Activated T-helper 2 cell treated with anti-CD3 and anti-CD28 coated beads, Interferon-gamma antibody, Interleukin-2, Interleukin-4, amounts not matched to agents 10 μg/mL and 5 μg/mL and 100 μg/mL, durations not matched to agents 14 hours and 24 hours and 36 hours (primary cell): ENCODE measurements around the gene GPC5. TPM values are rescaled to one million over a fixed set of nuclear protein-coding genes. Genes with fewer than 3 reads are reported as not detected.

Source experiments
- DNase-seq: peaks from one replicate; pipeline ENCODE4 v3.0.0; 2021; ENCODE audit warnings: low spot score
- H3K27ac Mint-ChIP-seq: one replicate; pipeline ENCODE4 v1.8.0; 2021; ENCODE audit warnings: mixed read lengths
- H3K27me3 Mint-ChIP-seq: one replicate; pipeline ENCODE4 v1.8.0; 2021; ENCODE audit warnings: low read depth, mixed read lengths
- H3K36me3 Mint-ChIP-seq: one replicate; pipeline ENCODE4 v1.8.0; 2021; ENCODE audit warnings: low read depth, mixed read lengths
- H3K4me1 Mint-ChIP-seq: one replicate; pipeline ENCODE4 v1.8.0; 2021; ENCODE audit warnings: low read depth, mixed read lengths
- H3K4me3 Mint-ChIP-seq: one replicate; pipeline ENCODE4 v1.8.0; 2021; ENCODE audit warnings: low read depth, mild to moderate bottlenecking, moderate library complexity, mixed read lengths
- H3K9me3 Mint-ChIP-seq: one replicate; pipeline ENCODE4 v1.8.0; 2021; ENCODE audit warnings: mixed read lengths
- intact Hi-C: fragments of 100-400 bp; cut with micrococcal nuclease; formaldehyde crosslinking; loops from one replicate; pipeline ENCODE4 v1.15.1; 2023
- total RNA-seq: library from RNA; stranded (reverse); gene quantifications from 2 replicates; pipeline ENCODE4 v1.2.3, GENCODE V29; 2022

The GPC5 gene
- total RNA-seq, 1 donor from 2014 or later, result 0.57 TPM

DNA sequence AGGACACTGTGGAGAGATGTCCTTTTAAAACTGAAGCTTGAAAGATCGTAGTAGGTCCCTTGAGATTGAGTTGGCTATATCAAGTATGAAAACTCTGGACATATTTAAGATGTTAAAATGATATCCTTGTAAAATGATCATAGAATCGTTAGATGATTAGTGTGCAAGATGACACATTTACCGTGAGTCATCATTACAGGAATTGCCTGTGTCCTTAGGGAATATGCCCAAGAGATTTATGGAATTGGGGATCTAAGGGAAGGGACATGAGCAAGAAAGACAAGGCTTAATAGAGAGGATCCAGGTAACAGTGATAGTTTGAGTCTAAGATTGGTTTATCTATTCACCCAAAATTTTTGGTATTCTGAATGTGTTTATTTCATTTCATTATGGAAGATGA is 233.7 kb downstream of the GPC5 start:
- no peak for DNase-seq
- intact Hi-C loops, result no loop called here
- H3K4me3 Mint-ChIP-seq, result no peak overlapping the region
- H3K4me1 Mint-ChIP-seq, result no peaks in the 10 kb centered on the region
- H3K27me3 Mint-ChIP-seq, result no peaks in the 10 kb centered on the region
- no peaks in the 10 kb centered on the region for H3K9me3 Mint-ChIP-seq
- no peak overlapping the region for H3K27ac Mint-ChIP-seq
- no peaks in the 10 kb centered on the region for H3K36me3 Mint-ChIP-seq

DNA sequence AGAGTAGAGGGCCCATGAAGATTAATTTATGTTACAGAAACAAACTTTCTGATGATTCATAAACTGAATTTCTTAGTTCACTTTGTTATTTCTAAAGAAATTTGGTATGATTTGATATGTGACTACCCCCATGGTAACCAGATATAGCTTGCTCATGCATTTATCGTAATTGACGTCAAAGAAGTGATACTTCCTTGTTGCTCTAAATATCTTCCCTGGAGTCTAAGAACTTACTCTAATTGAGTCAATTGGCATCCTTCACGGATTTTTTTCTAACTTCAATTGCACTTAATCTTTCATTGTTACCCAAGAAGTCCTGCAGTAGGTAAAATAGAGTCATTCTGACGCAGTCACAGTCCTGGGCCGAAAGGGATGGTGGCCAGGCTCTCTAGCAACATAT is 240.9 kb downstream of the GPC5 start:
- H3K4me1 Mint-ChIP-seq, result no peaks in the 10 kb centered on the region
- H3K36me3 Mint-ChIP-seq, result no peaks in the 10 kb centered on the region
- H3K9me3 Mint-ChIP-seq, result no peaks in the 10 kb centered on the region
- H3K27ac Mint-ChIP-seq, result no peak overlapping the region
- no peaks in the 10 kb centered on the region for H3K27me3 Mint-ChIP-seq
- no peak overlapping the region for H3K4me3 Mint-ChIP-seq
- DNase-seq, result no peak
- intact Hi-C loops, result no loop called here

DNA sequence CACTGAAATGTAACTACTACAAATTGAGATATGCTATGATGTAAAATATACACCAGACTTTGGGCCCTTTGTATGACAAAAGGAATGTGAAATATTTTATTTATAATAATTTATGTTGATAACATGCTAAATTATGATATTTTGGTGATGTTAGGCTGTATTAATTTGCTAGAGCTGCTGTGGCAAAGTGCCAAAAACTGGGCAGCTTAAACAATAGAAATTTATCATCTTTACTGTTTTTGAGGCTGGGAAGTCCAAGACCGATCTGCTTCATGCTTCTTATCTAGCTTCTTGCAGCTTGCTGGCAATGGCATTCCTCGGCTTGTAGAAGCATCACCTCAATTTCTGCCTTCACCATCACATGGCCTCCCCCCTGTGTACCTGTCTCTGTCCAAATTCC is 245.0 kb downstream of the GPC5 start:
- no peak overlapping the region for H3K4me3 Mint-ChIP-seq
- intact Hi-C loops, result no loop called here
- no peak overlapping the region for H3K27ac Mint-ChIP-seq
- no peak for DNase-seq
- H3K4me1 Mint-ChIP-seq, result no peaks in the 10 kb centered on the region
- H3K36me3 Mint-ChIP-seq, result no peaks in the 10 kb centered on the region
- no peaks in the 10 kb centered on the region for H3K9me3 Mint-ChIP-seq
- no peaks in the 10 kb centered on the region for H3K27me3 Mint-ChIP-seq

DNA sequence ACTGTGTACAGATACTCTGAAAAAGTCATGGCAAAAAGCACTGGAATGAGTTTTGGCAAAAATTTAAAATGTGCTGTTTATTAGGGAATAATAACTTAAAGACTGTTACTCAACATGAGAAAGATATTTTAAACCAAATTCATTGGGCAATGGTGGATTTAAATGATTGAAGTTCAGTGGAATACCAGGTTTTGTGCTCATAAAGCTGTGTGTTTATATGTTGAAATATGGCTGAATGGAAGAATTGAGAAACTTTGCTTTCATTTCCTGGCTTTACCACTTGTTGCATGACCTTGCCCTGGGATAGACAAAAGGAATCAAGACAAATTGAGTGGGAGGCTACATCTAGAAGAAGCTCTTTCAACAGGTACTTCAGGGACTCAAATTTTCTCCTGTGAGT is 246.4 kb downstream of the GPC5 start:
- Mint-ChIP-seq H3K27me3 (no peaks in the 10 kb centered on the region), H3K4me3 (no peak overlapping the region), H3K36me3 (no peaks in the 10 kb centered on the region), H3K9me3 (no peaks in the 10 kb centered on the region), H3K27ac (no peak overlapping the region), H3K4me1 (no peaks in the 10 kb centered on the region)
- intact Hi-C loops, result no loop called here
- DNase-seq, result no peak

DNA sequence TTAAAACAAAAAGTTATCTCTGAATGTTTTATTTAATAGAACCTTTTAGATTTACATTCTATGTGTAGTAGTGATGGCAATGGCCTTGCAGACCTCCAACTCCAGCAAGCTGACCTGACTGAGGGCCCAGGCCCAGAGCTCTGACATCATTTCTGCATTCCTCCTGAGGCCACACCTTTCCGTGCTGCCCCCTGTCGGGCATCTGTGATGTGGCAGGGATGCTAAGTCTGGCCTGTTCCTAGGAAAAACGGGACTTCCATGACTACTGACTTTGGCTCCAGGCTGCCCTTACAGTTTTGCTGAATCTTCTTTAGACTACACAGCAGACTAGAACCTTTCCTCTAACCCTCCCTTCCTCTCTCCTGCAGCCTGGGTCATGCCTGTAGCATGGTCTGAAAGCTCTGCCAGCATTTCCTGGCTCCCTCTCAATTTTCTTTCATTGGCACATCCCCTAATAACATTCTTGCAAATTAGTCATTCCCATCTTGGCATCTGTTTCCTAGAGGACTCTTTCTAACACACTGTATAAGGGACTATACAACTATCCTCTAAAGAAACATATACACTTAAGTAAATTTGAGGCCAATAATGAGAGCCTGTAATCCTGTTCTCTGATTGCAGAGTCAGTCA is 249.1 kb downstream of the GPC5 start:
- Mint-ChIP-seq H3K4me1 (no peaks in the 10 kb centered on the region), H3K36me3 (no peaks in the 10 kb centered on the region), H3K4me3 (no peak overlapping the region), H3K9me3 (no peaks in the 10 kb centered on the region), H3K27ac (no peak overlapping the region), H3K27me3 (no peaks in the 10 kb centered on the region)
- no peak for DNase-seq
- intact Hi-C loops, result no loop called here

DNA sequence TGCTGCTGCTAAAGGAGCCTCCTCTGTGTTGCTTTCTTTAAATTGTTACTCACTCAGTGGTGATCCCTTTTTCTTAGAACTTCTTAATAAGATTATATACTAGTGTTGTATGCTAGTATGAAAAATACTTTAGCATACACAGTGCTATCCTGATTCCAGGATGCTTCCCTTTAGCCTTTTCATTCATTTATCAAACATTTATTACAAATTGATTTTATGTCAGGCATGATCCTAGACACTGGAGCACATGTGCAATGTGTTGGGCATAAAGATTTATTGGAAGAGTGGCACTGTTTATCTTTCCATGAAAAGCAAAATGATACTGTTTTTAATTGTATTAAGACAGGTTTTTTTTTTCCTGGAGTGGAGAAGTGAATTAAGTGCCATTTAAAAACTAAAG is 249.6 kb downstream of the GPC5 start:
- no peak overlapping the region for H3K27ac Mint-ChIP-seq
- no peaks in the 10 kb centered on the region for H3K9me3 Mint-ChIP-seq
- no peaks in the 10 kb centered on the region for H3K27me3 Mint-ChIP-seq
- no peak overlapping the region for H3K4me3 Mint-ChIP-seq
- intact Hi-C loops, result no loop called here
- DNase-seq, result no peak
- H3K4me1 Mint-ChIP-seq, result no peaks in the 10 kb centered on the region
- H3K36me3 Mint-ChIP-seq, result no peaks in the 10 kb centered on the region

DNA sequence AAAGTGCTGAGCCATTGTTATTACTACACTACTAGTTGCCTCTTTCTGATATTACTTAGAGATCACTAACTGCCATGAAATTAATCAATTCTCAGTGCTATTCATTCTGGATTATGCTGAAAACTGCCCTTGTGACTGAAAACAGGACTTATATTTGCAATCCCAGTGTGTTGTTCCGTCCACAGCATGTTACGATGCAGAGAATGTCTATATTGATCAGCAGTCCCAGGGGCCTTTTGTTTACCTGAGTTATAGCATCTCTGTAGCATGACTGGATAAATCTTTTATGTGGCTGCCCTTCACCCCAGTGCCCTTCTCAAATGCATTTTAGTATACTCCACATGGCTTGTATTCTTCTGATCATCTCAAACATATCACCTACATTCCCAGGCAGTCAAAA is 251.0 kb downstream of the GPC5 start:
- Mint-ChIP-seq H3K36me3 (no peaks in the 10 kb centered on the region), H3K4me1 (no peaks in the 10 kb centered on the region), H3K9me3 (no peaks in the 10 kb centered on the region), H3K4me3 (no peak overlapping the region), H3K27ac (no peak overlapping the region), H3K27me3 (no peaks in the 10 kb centered on the region)
- intact Hi-C loops, result no loop called here
- DNase-seq, result no peak

DNA sequence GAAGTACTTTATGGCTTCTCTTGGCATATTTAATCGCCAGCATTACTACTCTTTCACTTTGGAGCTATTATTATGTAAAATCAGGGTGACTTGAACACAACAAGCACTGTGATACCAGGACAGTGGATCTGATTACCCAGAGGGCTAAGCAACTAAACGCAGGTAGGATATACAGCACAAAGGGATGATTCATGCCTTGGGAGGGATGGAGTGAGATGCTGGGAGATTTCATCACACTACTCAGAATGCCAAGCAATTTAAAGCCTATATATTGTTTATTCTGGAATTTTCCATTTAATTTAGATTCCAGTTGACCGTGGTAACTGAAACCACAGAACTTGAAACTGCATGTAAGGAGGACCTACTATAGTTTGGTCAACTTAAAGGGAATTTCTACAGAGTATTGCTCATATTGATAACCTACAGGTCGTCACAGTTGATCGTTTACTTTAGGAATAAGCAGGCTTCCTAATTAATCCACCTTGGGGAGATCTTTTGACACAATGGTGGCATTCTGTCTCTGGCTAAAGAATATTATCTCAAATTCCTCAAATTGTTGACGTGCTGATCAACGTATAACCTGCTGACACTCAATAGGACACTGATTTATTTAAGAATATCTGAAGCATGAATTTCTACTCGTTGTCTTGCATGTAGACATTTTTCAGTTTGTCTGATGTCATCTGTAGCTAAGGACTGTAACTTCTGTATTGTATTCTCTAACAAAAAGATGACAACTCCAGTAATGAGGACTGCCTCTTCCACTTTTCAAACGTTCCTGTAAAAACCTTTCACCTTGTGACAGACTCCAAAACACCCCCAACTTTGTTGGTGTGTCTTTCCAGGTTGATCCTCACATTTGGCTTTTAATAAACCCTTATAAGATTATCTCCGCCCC is 254.2 kb downstream of the GPC5 start:
- Mint-ChIP-seq H3K27me3 (no peaks in the 10 kb centered on the region), H3K36me3 (no peaks in the 10 kb centered on the region), H3K9me3 (no peaks in the 10 kb centered on the region), H3K4me1 (no peaks in the 10 kb centered on the region), H3K4me3 (no peak overlapping the region), H3K27ac (no peak overlapping the region)
- no peak for DNase-seq
- intact Hi-C loops, result no loop called here

DNA sequence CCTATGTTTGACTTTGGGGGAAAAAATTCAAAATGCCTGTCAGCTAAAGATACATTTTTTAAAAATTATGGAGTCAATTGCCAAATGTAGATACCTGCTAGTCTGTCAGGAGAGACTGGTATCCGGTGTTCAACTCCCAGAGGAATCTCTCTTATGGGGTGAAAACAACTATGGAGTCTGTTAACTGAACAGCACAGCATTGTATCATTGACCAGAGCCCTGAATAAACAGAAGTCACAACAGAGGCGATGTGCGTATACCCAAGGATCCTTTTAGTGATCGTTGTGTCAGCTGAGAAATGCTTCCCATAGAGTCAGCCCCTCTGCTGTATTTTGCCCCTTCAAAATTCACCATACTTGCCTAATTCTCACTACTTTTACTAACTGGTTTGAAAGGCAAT is 257.3 kb downstream of the GPC5 start:
- H3K9me3 Mint-ChIP-seq, result no peaks in the 10 kb centered on the region
- intact Hi-C loops, result no loop called here

DNA sequence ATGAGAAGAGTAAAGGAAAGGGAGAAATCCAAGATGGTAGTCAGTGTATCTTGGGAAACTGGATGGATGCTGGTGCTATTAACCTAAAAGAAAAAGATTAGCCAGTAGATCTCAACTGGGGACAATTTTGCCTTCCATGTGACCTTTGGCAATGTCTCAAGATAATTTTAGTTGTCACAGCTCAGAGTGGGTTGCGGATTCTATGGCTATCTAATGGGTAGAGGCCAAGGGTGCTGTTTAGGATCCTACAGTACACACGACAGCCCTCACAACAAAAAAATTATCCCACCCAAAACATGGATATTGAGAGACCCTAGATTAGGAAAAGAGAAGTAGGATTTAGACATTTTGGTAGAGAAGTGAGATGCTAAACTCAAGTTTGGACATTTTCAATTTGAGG is 258.9 kb downstream of the GPC5 start:
- no peak overlapping the region for H3K4me3 Mint-ChIP-seq
- no peaks in the 10 kb centered on the region for H3K36me3 Mint-ChIP-seq
- no peaks in the 10 kb centered on the region for H3K27me3 Mint-ChIP-seq
- H3K27ac Mint-ChIP-seq, result no peak overlapping the region
- no peaks in the 10 kb centered on the region for H3K9me3 Mint-ChIP-seq
- no peaks in the 10 kb centered on the region for H3K4me1 Mint-ChIP-seq
- no peak for DNase-seq
- intact Hi-C loops, result no loop called here

More for the DNA sequence above, 257.3 kb downstream of the GPC5 start:
- H3K4me3 Mint-ChIP-seq, result no peak overlapping the region
- no peaks in the 10 kb centered on the region for H3K36me3 Mint-ChIP-seq
- no peak overlapping the region for H3K27ac Mint-ChIP-seq
- no peak for DNase-seq
- no peaks in the 10 kb centered on the region for H3K27me3 Mint-ChIP-seq
- no peaks in the 10 kb centered on the region for H3K4me1 Mint-ChIP-seq

DNA sequence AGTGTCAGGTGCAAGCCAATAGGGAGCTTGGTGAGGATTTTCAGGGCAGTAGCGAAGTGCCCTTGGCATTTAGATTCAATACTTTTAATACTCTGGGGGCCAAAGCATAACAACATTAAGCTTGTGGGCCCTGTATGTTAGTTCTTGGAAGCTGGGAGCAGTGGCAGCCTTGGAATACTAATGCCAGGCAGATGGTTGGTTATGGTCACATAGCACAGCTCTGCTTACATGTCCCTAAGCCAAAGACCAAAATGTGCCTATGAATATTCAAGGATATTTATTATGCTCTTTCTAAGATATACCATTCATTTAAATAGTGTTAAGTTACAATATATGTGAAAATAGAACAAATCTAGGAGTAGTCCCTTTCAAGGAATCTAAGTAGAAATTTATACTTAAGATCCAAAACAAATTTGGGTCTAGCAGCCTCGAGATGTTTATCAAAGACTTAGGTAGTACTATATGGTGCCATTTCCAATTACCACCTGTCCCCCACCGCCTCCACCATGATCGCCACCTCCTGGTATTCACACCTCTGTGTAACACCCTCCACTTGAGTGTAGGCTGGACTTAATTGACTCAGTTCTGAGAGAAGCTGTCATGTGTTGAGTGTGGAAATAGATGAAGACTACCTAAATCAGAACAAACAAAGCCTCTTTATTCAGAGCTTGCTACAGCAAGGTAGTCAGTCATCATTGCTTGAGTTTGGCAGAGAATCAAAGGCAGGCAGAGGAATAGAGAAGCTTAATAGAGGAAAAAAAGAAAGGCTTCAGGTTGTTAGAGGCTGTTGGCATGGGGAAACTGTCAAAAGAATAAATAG is 261.0 kb downstream of the GPC5 start:
- no peak overlapping the region for H3K27ac Mint-ChIP-seq
- no peaks in the 10 kb centered on the region for H3K9me3 Mint-ChIP-seq
- H3K36me3 Mint-ChIP-seq, result no peaks in the 10 kb centered on the region
- no peaks in the 10 kb centered on the region for H3K4me1 Mint-ChIP-seq
- no peak for DNase-seq
- intact Hi-C loops, result no loop called here
- H3K27me3 Mint-ChIP-seq, result no peaks in the 10 kb centered on the region
- no peak overlapping the region for H3K4me3 Mint-ChIP-seq

DNA sequence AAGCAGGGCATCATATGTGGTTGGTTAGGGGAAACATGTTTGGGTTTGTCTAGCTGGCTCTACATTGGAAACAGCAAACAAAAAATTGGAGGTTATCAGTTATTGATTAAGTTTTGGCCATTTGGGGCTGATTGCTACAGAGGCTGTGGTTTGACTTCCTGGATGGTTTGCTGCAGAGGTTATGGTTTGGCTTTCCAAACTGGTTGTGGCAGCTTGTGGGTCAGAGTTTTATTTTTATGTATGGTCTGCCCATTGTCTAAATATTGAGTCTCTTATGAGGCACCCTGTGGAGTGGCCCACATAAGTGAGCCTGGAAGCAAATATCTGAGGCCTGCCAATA is 261.6 kb downstream of the GPC5 start:
- DNase-seq, result no peak

More for the DNA sequence above, 261.6 kb downstream of the GPC5 start:
- Mint-ChIP-seq H3K36me3 (no peaks in the 10 kb centered on the region), H3K27ac (no peak overlapping the region), H3K4me3 (no peak overlapping the region), H3K9me3 (no peaks in the 10 kb centered on the region), H3K4me1 (no peaks in the 10 kb centered on the region), H3K27me3 (no peaks in the 10 kb centered on the region)
- intact Hi-C loops, result no loop called here
